GM23248 (cell line): ENCODE measurements around the gene CASTOR2.
"Not testable (repeated sequence)": the region's sequence is repeated elsewhere in the genome, so short reads cannot be mapped to it uniquely, and the experiment has no call there.

Experiments
- EZH2 ChIP-seq: fragments of 200-600 bp; sonication (generic); IDR thresholded peaks from 2 replicates; pipeline ENCODE4 v1.6.1; 2018; ENCODE audit warnings: antibody characterized with exemption, mild to moderate bottlenecking; ENCODE audit not compliant: insufficient read depth, poor library complexity, severe bottlenecking
- EZH2phosphoT487 ChIP-seq: fragments of 200-600 bp; sonication (generic); IDR thresholded peaks from 2 replicates; pipeline ENCODE4 v1.6.1; 2018; ENCODE audit warnings: antibody characterized with exemption, moderate library complexity, mild to moderate bottlenecking, low read depth; ENCODE audit not compliant: insufficient read depth

GRCh38 chr7:74926968-74927367 lies 37.5 kb upstream of the CASTOR2 start:
- not testable (repeated sequence) for TF ChIP-seq EZH2, EZH2phosphoT487
